Activated CD8-positive, alpha-beta T cell treated with anti-CD3 and anti-CD28 coated beads for 36 hours (primary cell): Measurements from ENCODE around the gene SLC22A23. TPM values are rescaled to one million over a fixed set of nuclear protein-coding genes. Genes with fewer than 3 reads are reported as not detected.

Experiments
- ATAC-seq: fragments of 200-7000 bp; cut with Tn5 transposase; one replicate; pipeline ENCODE4 v1.10.0; 2021; ENCODE audit warnings: mild to moderate bottlenecking, moderate library complexity
- CTCF ChIA-PET: fragments of 350-600 bp; sonication (Branson Sonifier 250); formaldehyde crosslinking; loops from one replicate; lab custom pipeline; 2021; ENCODE audit warnings: antibody characterized with exemption; lab: Charles Lee
- POLR2A ChIA-PET: fragments of 350-600 bp; sonication (Branson Sonifier 250); formaldehyde crosslinking; loops from one replicate; lab custom pipeline; 2021; ENCODE audit warnings: antibody characterized with exemption; lab: Charles Lee
- DNase-seq: peaks from one replicate; pipeline ENCODE4 v3.0.0-alpha.2; 2020
- H3K27ac Mint-ChIP-seq: one replicate; pipeline ENCODE4 v1.8.0; 2021; ENCODE audit warnings: mild to moderate bottlenecking, mixed read lengths
- H3K27me3 Mint-ChIP-seq: one replicate; pipeline ENCODE4 v1.8.0; 2021; ENCODE audit warnings: mixed read lengths
- H3K36me3 Mint-ChIP-seq: one replicate; pipeline ENCODE4 v1.8.0; 2021; ENCODE audit warnings: low read depth, mixed read lengths
- H3K4me1 Mint-ChIP-seq: one replicate; pipeline ENCODE4 v1.8.0; 2021; ENCODE audit warnings: low read depth, mixed read lengths
- H3K4me3 Mint-ChIP-seq: one replicate; pipeline ENCODE4 v1.8.0; 2021; ENCODE audit warnings: mild to moderate bottlenecking, moderate library complexity, mixed read lengths
- H3K9me3 Mint-ChIP-seq: one replicate; pipeline ENCODE4 v1.8.0; 2021; ENCODE audit warnings: mixed read lengths
- CTCF ChIP-seq: fragments of 200-600 bp; IDR thresholded peaks from one replicate; pipeline ENCODE4 v1.8.0; 2022; ENCODE audit warnings: antibody characterized with exemption, mild to moderate bottlenecking
- intact Hi-C: fragments of 100-400 bp; cut with micrococcal nuclease; formaldehyde crosslinking; loops from one replicate; pipeline ENCODE4 v1.10.0; 2022
- total RNA-seq, 2 experiments: library from RNA; stranded (reverse); gene quantifications; one replicate each; pipeline ENCODE4 v1.2.3, GENCODE V29; 2021

SLC22A23 gene
- total RNA-seq, 2 experiments from 2014 or later = 0.16 to 0.34 TPM

- peaks cover 44% of the 10 kb centered on the region for H3K27me3 Mint-ChIP-seq
- TF ChIP-seq CTCF = no peak
- H3K4me1 Mint-ChIP-seq = peaks cover 7% of the 10 kb centered on the region
- ChIA-PET POLR2A (no interaction called here), CTCF (interaction anchor here (1.4 kb wide), 1 partner anchor 11 kb away, joined by 3 read pairs; no protein-coding TSS in a partner anchor)
- no peak for ATAC-seq
- DNase-seq = no peak
- H3K36me3 Mint-ChIP-seq = no peaks in the 10 kb centered on the region
- no peak overlapping the region for H3K4me3 Mint-ChIP-seq
- no peaks in the 10 kb centered on the region for H3K9me3 Mint-ChIP-seq
- intact Hi-C loops = no loop called here
- no peak overlapping the region for H3K27ac Mint-ChIP-seq
These were observed 234.3 kb downstream of the SLC22A23 start for GRCh38 chr6:3222506-3223038.

GRCh38 chr6:3221578-3221977 lies 235.3 kb downstream of the SLC22A23 start:
- Mint-ChIP-seq H3K27ac (no peak overlapping the region), H3K4me1 (peaks cover 2% of the 10 kb centered on the region), H3K4me3 (no peak overlapping the region), H3K9me3 (no peaks in the 10 kb centered on the region), H3K36me3 (no peaks in the 10 kb centered on the region), H3K27me3 (peaks cover 42% of the 10 kb centered on the region)
- POLR2A ChIA-PET = no interaction called here
- ATAC-seq (no peak), DNase-seq (no peak)
- no peak for TF ChIP-seq CTCF
- CTCF ChIA-PET = interaction anchor here (1.2 kb wide), 1 partner anchor 30 kb away, joined by 4 read pairs; no protein-coding TSS in a partner anchor
- intact Hi-C loops = no loop called here

GRCh38 chr6:3220366-3220765 lies 236.5 kb downstream of the SLC22A23 start:
- CTCF ChIA-PET = interaction anchor here (1.2 kb wide), 1 partner anchor 31 kb away, joined by 4 read pairs; no protein-coding TSS in a partner anchor

More at GRCh38 chr6:3220366-3220765, 236.5 kb downstream of the SLC22A23 start:
- Mint-ChIP-seq H3K4me3 (no peak overlapping the region), H3K27me3 (peaks cover 40% of the 10 kb centered on the region), H3K9me3 (no peaks in the 10 kb centered on the region), H3K27ac (no peak overlapping the region), H3K36me3 (no peaks in the 10 kb centered on the region), H3K4me1 (no peaks in the 10 kb centered on the region)
- ATAC-seq = no peak
- POLR2A ChIA-PET = interaction anchor here (1.0 kb wide), 1 partner anchor 8 kb away, joined by 3 read pairs; no protein-coding TSS in a partner anchor
- DNase-seq = no peak
- intact Hi-C loops = no loop called here
- TF ChIP-seq CTCF = no peak

Other genes starting within 250 kb of the SLC22A23 start
- gene TUBB2B, start 229.4 kb downstream of the SLC22A23 start, total RNA-seq = under 1 TPM; 0.41 to 0.67 TPM
- 10 to 100 TPM; 50.2 to 53.9 TPM for gene PSMG4, start 198.1 kb downstream of the SLC22A23 start, total RNA-seq